ENCODE measurements around the gene EPX. TPM values are rescaled to one million over a fixed set of nuclear protein-coding genes. Genes with fewer than 3 reads are reported as not detected.

EPX gene
- polyA plus RNA-seq, 1 donor (not counting 4 experiments of a cell fraction or from before 2014, with no cell fraction given): not detected

GRCh38 chr17:58228679-58229078 lies 36.2 kb downstream of the EPX start:
- no peak overlapping the region for H3K4me3 ChIP-seq (ENCODE audit: control insufficient read depth in 2 of 3, extremely low read depth in 1 of 3, insufficient read depth in 2 of 3, low read depth in 1 of 3, low read length in 3 of 3)
- no peak for TF ChIP-seq CTCF (optimal IDR thresholded peaks at IDR 0.05 in 1 of 3, IDR thresholded peaks at IDR 0.05 in 1 of 3, conservative IDR thresholded peaks at IDR 0.05 in 1 of 3; ENCODE audit: extremely low read depth in 1 of 3, insufficient read depth in 2 of 3, low read length in 3 of 3)
- TF ChIP-seq EZH2 (IDR thresholded peaks at IDR 0.05; ENCODE audit: low read length): no peak
- no peak overlapping the region for H3K9ac ChIP-seq (ENCODE audit: control insufficient read depth, extremely low read depth, insufficient read depth, low read length)
- H3K36me3 ChIP-seq (ENCODE audit: control insufficient read depth in 2 of 2, extremely low read depth in 1 of 2, insufficient read depth in 2 of 2, low read length in 2 of 2): no peaks in the 10 kb centered on the region
- H3K27ac ChIP-seq (ENCODE audit: control insufficient read depth, insufficient read depth, low read length): no peak overlapping the region
- H3K9me3 ChIP-seq (ENCODE audit: control insufficient read depth, low read depth, low read length): no peaks in the 10 kb centered on the region
- H2AFZ ChIP-seq (ENCODE audit: control insufficient read depth, low read length): no peak overlapping the region
- H3K4me1 ChIP-seq (ENCODE audit: control insufficient read depth, extremely low read depth, insufficient read depth, low read length): peaks cover 8% of the 10 kb centered on the region
- H3K79me2 ChIP-seq (ENCODE audit: control insufficient read depth, insufficient read depth, low read length): no peaks in the 10 kb centered on the region
- no peaks in the 10 kb centered on the region for H3K27me3 ChIP-seq (ENCODE audit: control insufficient read depth, extremely low read depth, insufficient read depth, low read length)
- H3K9me1 ChIP-seq (ENCODE audit: control insufficient read depth, extremely low read depth, insufficient read depth, low read length): no peaks in the 10 kb centered on the region
- DNase-seq (ENCODE audit: low read depth, low spot score) (no peak), FAIRE-seq (no peak)
- dilution Hi-C loops (cut with MboI; ENCODE audit: extremely low pct_ligation_motif_present, low sequenced_read_pairs): no loop called here
- H4K20me1 ChIP-seq (ENCODE audit: control insufficient read depth, extremely low read depth, insufficient read depth, low read length): no peaks in the 10 kb centered on the region
- no peak overlapping the region for H3K4me2 ChIP-seq (ENCODE audit: control insufficient read depth, extremely low read depth, insufficient read depth, low read depth, low read length)

GRCh38 chr17:58229384-58229783 lies 36.9 kb downstream of the EPX start:
- H3K79me2 ChIP-seq (ENCODE audit: control insufficient read depth, insufficient read depth, low read length): no peaks in the 10 kb centered on the region
- DNase-seq (ENCODE audit: low read depth, low spot score): no peak
- no peaks in the 10 kb centered on the region for H3K9me1 ChIP-seq (ENCODE audit: control insufficient read depth, extremely low read depth, insufficient read depth, low read length)
- dilution Hi-C loops (cut with MboI; ENCODE audit: extremely low pct_ligation_motif_present, low sequenced_read_pairs): no loop called here
- no peak overlapping the region for H3K4me3 ChIP-seq (ENCODE audit: control insufficient read depth in 2 of 3, extremely low read depth in 1 of 3, insufficient read depth in 2 of 3, low read depth in 1 of 3, low read length in 3 of 3)
- H4K20me1 ChIP-seq (ENCODE audit: control insufficient read depth, extremely low read depth, insufficient read depth, low read length): no peaks in the 10 kb centered on the region
- peaks cover 3% of the 10 kb centered on the region for H3K4me1 ChIP-seq (ENCODE audit: control insufficient read depth, extremely low read depth, insufficient read depth, low read length)
- H3K9me3 ChIP-seq (ENCODE audit: control insufficient read depth, low read depth, low read length): no peaks in the 10 kb centered on the region
- no peak overlapping the region for H3K9ac ChIP-seq (ENCODE audit: control insufficient read depth, extremely low read depth, insufficient read depth, low read length)
- no peaks in the 10 kb centered on the region for H3K36me3 ChIP-seq (ENCODE audit: control insufficient read depth in 2 of 2, extremely low read depth in 1 of 2, insufficient read depth in 2 of 2, low read length in 2 of 2)
- no peaks in the 10 kb centered on the region for H3K27me3 ChIP-seq (ENCODE audit: control insufficient read depth, extremely low read depth, insufficient read depth, low read length)
- no peak for TF ChIP-seq EZH2 (IDR thresholded peaks at IDR 0.05; ENCODE audit: low read length)
- TF ChIP-seq CTCF (optimal IDR thresholded peaks at IDR 0.05 in 1 of 3, IDR thresholded peaks at IDR 0.05 in 1 of 3, conservative IDR thresholded peaks at IDR 0.05 in 1 of 3; ENCODE audit: extremely low read depth in 1 of 3, insufficient read depth in 2 of 3, low read length in 3 of 3): no peak
- no peak overlapping the region for H3K27ac ChIP-seq (ENCODE audit: control insufficient read depth, insufficient read depth, low read length)
- H3K4me2 ChIP-seq (ENCODE audit: control insufficient read depth, extremely low read depth, insufficient read depth, low read depth, low read length): no peak overlapping the region
- no peak overlapping the region for H2AFZ ChIP-seq (ENCODE audit: control insufficient read depth, low read length)
- FAIRE-seq: no peak

All from keratinocyte (primary cell).